H1 (cell line): ENCODE data around the gene DTX3. TPM values are rescaled to one million over a fixed set of nuclear protein-coding genes. Genes with fewer than 3 reads are reported as not detected.

Experiments
- polyA plus RNA-seq, 7 experiments: library from polyadenylated mRNA; depleted of rRNA in 3 of 7; stranded (reverse) in 5 of 7; unstranded in 2 of 7; fragments of >200 nt in 5 of 7; fragments of 200-250 nt in 2 of 7; gene quantifications; 1 replicate in 5 of 7; 2 replicates in 1 of 7; 4 replicates in 1 of 7; pipeline versions ENCODE4 v1.2.1 to v1.2.3, GENCODE V29; 2011 to 2013; ENCODE audit warnings: missing spikeins in 2 of 7, mixed read lengths in 2 of 7
- total RNA-seq: library from RNA; stranded (reverse); fragmentation: NEBNext Ultra II Directional; extraction: Animal tissue kit (Norgen Biotek cat#: 25700); gene quantifications from 2 replicates; pipeline ENCODE4 v1.2.1, GENCODE V29; 2021
- TF ChIP-seq, protein P1 (sequence below): IDR thresholded peaks from 2 replicates; pipeline ENCODE4 v1.6.1; 2012; ENCODE audit warnings: low read length, inconsistent platforms

Gene DTX3
- total and polyA plus RNA-seq, 2 of the 8 experiments (the other 6 are each of a cell fraction or from before 2014, with no cell fraction given): 41.8 to 92.5 TPM

DNA sequence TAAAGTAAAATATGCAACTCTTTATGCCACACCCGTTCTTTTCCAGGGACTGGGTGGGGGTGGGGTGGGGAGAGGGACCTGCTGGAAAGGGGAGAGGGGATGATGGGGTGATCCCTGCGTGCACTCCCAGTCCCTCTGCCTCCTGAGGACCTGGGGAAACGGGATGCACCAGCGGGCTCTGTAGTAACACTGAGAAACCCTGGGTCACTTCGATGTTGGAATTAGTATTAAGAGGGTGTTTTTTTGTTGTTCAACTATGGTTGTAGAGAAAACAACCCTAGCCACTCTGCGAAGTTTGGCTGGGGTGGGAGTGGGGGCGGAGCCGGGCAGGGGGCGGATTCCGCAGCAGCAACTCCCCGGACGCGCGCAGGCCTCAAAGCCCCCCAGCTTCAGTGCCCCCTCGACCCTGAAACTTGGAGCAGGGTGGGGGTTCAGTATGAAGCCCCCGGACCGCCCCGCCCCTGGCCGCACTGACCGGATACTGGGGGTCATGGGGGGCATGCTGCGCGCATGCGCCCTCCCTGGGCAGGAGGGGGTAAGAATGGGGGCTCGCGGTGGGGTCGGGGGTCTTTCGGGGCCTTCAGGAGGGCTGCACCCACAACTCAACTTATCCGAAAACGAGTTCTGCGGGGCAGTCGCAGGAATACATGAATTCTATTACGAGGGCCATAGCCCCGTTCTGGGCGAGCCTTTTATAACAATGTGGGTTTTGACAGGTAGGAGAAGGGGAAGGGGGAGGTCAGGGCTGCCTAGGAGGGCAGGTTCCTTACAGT is 5.3 kb downstream of the DTX3 start (continued):
- TF ChIP-seq, protein P1, sequence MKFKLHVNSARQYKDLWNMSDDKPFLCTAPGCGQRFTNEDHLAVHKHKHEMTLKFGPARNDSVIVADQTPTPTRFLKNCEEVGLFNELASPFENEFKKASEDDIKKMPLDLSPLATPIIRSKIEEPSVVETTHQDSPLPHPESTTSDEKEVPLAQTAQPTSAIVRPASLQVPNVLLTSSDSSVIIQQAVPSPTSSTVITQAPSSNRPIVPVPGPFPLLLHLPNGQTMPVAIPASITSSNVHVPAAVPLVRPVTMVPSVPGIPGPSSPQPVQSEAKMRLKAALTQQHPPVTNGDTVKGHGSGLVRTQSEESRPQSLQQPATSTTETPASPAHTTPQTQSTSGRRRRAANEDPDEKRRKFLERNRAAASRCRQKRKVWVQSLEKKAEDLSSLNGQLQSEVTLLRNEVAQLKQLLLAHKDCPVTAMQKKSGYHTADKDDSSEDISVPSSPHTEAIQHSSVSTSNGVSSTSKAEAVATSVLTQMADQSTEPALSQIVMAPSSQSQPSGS: no peak
